GM12874 (cell line): ENCODE results near the gene DPP4.

Source experiments
- CTCF ChIP-seq: IDR thresholded peaks from 2 replicates; pipeline ENCODE4 v1.5.1; 2011; ENCODE audit warnings: low read depth, mild to moderate bottlenecking, control low read depth, low read length, moderate library complexity; ENCODE audit not compliant: insufficient read depth

Gene DPP4

GRCh38 chr2:162082681-162083080 is 8.7 kb upstream of the DPP4 start:
- TF ChIP-seq CTCF, result no peak

GRCh38 chr2:162082036-162082435 is 8.0 kb upstream of the DPP4 start:
- TF ChIP-seq CTCF, result no peak

- TF ChIP-seq CTCF, result no peak
Observed at GRCh38 chr2:162079514-162079913, 5.5 kb upstream of the DPP4 start.

- TF ChIP-seq CTCF, result no peak
Observed at GRCh38 chr2:162075689-162076132, 1.7 kb upstream of the DPP4 start.

GRCh38 chr2:162074928-162075688 is 1.1 kb upstream of the DPP4 start:
- TF ChIP-seq CTCF, result no peak

GRCh38 chr2:162074632-162074895 is 549 bp upstream of the DPP4 start:
- TF ChIP-seq CTCF, result no peak

- no peak for TF ChIP-seq CTCF
Observed at GRCh38 chr2:162072976-162073887, 783 bp downstream of the DPP4 start.
